HG03280 (cell line): ENCODE results near the gene NRDE2.
A peak's percentile ranks its signal among the peaks of the same experiment; 100 is the strongest.

ENCODE experiments used
- ATAC-seq: cut with Tn5 transposase; IDR thresholded peaks from one replicate; pipeline ENCODE4 v1.9.1; 2021; ENCODE audit warnings: mild to moderate bottlenecking, moderate library complexity; ENCODE audit not compliant: unreplicated experiment

NRDE2 gene

GRCh38 chr14:90331497-90332270 lies at the start of gene NRDE2:
NRDE2 (minus strand) TSS chr14:90331941; CDS start chr14:90331904, 37 bp downstream.
- ATAC-seq: peak; percentile 96

- ATAC-seq: no peak
These were observed 49.5 kb upstream of the NRDE2 start for GRCh38 chr14:90381011-90381786.

GRCh38 chr14:90379106-90379505 lies 47.4 kb upstream of the NRDE2 start:
- ATAC-seq: no peak

GRCh38 chr14:90378249-90378648 lies 46.5 kb upstream of the NRDE2 start:
- ATAC-seq: no peak

- no peak for ATAC-seq
These were observed 44.2 kb upstream of the NRDE2 start for GRCh38 chr14:90375934-90376333.

- no peak for ATAC-seq
These were observed 43.1 kb upstream of the NRDE2 start for GRCh38 chr14:90374813-90375212.

GRCh38 chr14:90373887-90374286 lies 42.1 kb upstream of the NRDE2 start:
- ATAC-seq: no peak

- no peak for ATAC-seq
These were observed 37.4 kb upstream of the NRDE2 start for GRCh38 chr14:90368946-90369721.

- no peak for ATAC-seq
These were observed 30.8 kb upstream of the NRDE2 start for GRCh38 chr14:90362558-90362896.

GRCh38 chr14:90361865-90362557 lies 30.3 kb upstream of the NRDE2 start:
- no peak for ATAC-seq

- no peak for ATAC-seq
These were observed 26.6 kb upstream of the NRDE2 start for GRCh38 chr14:90358359-90358758.

GRCh38 chr14:90356925-90357324 lies 25.2 kb upstream of the NRDE2 start:
- no peak for ATAC-seq

GRCh38 chr14:90355540-90356518 lies 24.1 kb upstream of the NRDE2 start:
- no peak for ATAC-seq

- no peak for ATAC-seq
These were observed 23.0 kb upstream of the NRDE2 start for GRCh38 chr14:90354551-90355298.

GRCh38 chr14:90349739-90350138 lies 18.0 kb upstream of the NRDE2 start:
- ATAC-seq: no peak

- no peak for ATAC-seq
These were observed 16.5 kb upstream of the NRDE2 start for GRCh38 chr14:90348270-90348669.

GRCh38 chr14:90345239-90345557 lies 13.5 kb upstream of the NRDE2 start:
- no peak for ATAC-seq

GRCh38 chr14:90344331-90345238 lies 12.8 kb upstream of the NRDE2 start:
- ATAC-seq: no peak
